PC-3 (cell line): ENCODE results near the gene ULK3. TPM values are rescaled to one million over a fixed set of nuclear protein-coding genes. Genes with fewer than 3 reads are reported as not detected.
A peak's percentile ranks its signal among the peaks of the same experiment; 100 is the strongest.

Source experiments
- ATAC-seq: fragments of 200-7000 bp; cut with Tn5 transposase; 2 replicates; pipeline ENCODE4 v1.9.1; 2020; ENCODE audit warnings: mild to moderate bottlenecking, moderate library complexity
- BruUV-seq: library from RNA; stranded (reverse); fragments of 400-500 nt; replicated peaks from 2 replicates; lab custom pipeline; 2021; lab: Mats Ljungman, UMichigan
- CTCF ChIA-PET: fragments of 300-600 bp; sonication (Branson Sonifier 250); formaldehyde crosslinking; loops from one replicate; lab custom pipeline; 2022; ENCODE audit warnings: antibody characterized with exemption; lab: Charles Lee
- POLR2A ChIA-PET: fragments of 300-600 bp; sonication (Branson Sonifier 250); formaldehyde crosslinking; loops from one replicate; lab custom pipeline; 2022; ENCODE audit warnings: antibody characterized with exemption; ENCODE audit not compliant: unreplicated experiment; lab: Charles Lee
- DNase-seq: peaks from one replicate; pipeline ENCODE4 v3.0.0-alpha.2; 2015
- H2AFZ ChIP-seq: fragments of 300-600 bp; sonication (generic); 2 replicates; pipeline ENCODE4 v1.6.0; 2016; ENCODE audit warnings: antibody characterized with exemption, low read length
- H3F3A ChIP-seq: fragments of 300-600 bp; sonication (generic); one replicate; pipeline ENCODE4 v1.6.0; 2017; ENCODE audit warnings: antibody characterized with exemption, low read length, control low read depth, mild to moderate bottlenecking; ENCODE audit not compliant: unreplicated experiment
- H3K27ac ChIP-seq: fragments of 300-600 bp; sonication (generic); 2 replicates; pipeline ENCODE4 v1.5.1; 2016; ENCODE audit warnings: mild to moderate bottlenecking, low read length
- H3K27me3 ChIP-seq: fragments of 300-600 bp; sonication (generic); 2 replicates; pipeline ENCODE4 v1.6.1; 2016; ENCODE audit warnings: low read length, mixed read lengths
- H3K36me3 ChIP-seq: fragments of 300-600 bp; sonication (generic); 2 replicates; pipeline ENCODE4 v1.6.1; 2016; ENCODE audit warnings: low read depth, mixed run types, low read length, mixed read lengths
- H3K4me1 ChIP-seq: fragments of 300-600 bp; sonication (generic); 2 replicates; pipeline ENCODE4 v1.5.1; 2016; ENCODE audit warnings: low read length; ENCODE audit not compliant: insufficient read depth
- H3K4me2 ChIP-seq: fragments of 300-600 bp; sonication (generic); 2 replicates; pipeline ENCODE4 v1.6.0; 2016; ENCODE audit warnings: low read length
- H3K4me3 ChIP-seq: fragments of 300-600 bp; sonication (generic); 2 replicates; pipeline ENCODE4 v1.5.1; 2016; ENCODE audit warnings: mild to moderate bottlenecking, low read length, mixed read lengths
- H3K79me2 ChIP-seq: fragments of 300-600 bp; sonication (generic); 2 replicates; pipeline ENCODE4 v1.6.1; 2017; ENCODE audit warnings: low read length, mixed read lengths
- H3K9ac ChIP-seq: fragments of 300-600 bp; sonication (generic); 2 replicates; pipeline ENCODE4 v1.6.0; 2016; ENCODE audit warnings: mild to moderate bottlenecking, low read length
- H3K9me2 ChIP-seq: fragments of 300-600 bp; sonication (generic); replicated peaks from 2 replicates; pipeline ENCODE4 v1.6.1; 2016; ENCODE audit warnings: mixed run types, low read length, mixed read lengths
- H3K9me3 ChIP-seq: fragments of 300-600 bp; sonication (generic); 2 replicates; pipeline ENCODE4 v1.6.1; 2016; ENCODE audit warnings: low read length, mixed read lengths
- H4K20me1 ChIP-seq: fragments of 300-600 bp; sonication (generic); 2 replicates; pipeline ENCODE4 v1.6.1; 2016; ENCODE audit warnings: low read length, mixed read lengths
- CTCF ChIP-seq: fragments of 300-600 bp; sonication (generic); conservative IDR thresholded peaks from 2 replicates; pipeline ENCODE4 v1.5.1; 2017; ENCODE audit warnings: antibody characterized with exemption, low read depth, mild to moderate bottlenecking, low read length
- EZH2 ChIP-seq: fragments of 300-600 bp; sonication (generic); IDR thresholded peaks from one replicate; pipeline ENCODE4 v1.6.1; 2017; ENCODE audit warnings: antibody characterized with exemption, mild to moderate bottlenecking, low read length; ENCODE audit not compliant: unreplicated experiment
- EZH2phosphoT487 ChIP-seq: fragments of 300-600 bp; sonication (generic); IDR thresholded peaks from 2 replicates; pipeline ENCODE4 v1.6.1; 2018; ENCODE audit warnings: mild to moderate bottlenecking, antibody characterized with exemption, low read length, borderline replicate concordance
- intact Hi-C: fragments of 100-400 bp; cut with micrococcal nuclease; formaldehyde crosslinking; loops from 2 replicates; pipeline ENCODE4 v1.9.0; 2023
- total RNA-seq: library from RNA; depleted of rRNA; stranded (reverse); fragments of >200 nt; gene quantifications from 2 replicates; pipeline ENCODE4 v1.2.3, GENCODE V29; 2014

ULK3 gene
- total RNA-seq, 1 experiment from 2014 or later = 20.3 TPM

GRCh38 chr15:74815961-74816360 is 27.0 kb downstream of the ULK3 start:
- Histone ChIP-seq H3K9me3 (no peaks in the 10 kb centered on the region), H2AFZ (no peak overlapping the region), H3K27me3 (no peaks in the 10 kb centered on the region), H3K9me2 (no peaks in the 10 kb centered on the region), H3K36me3 (no peaks in the 10 kb centered on the region), H3K4me1 (peaks cover 34% of the 10 kb centered on the region), H3K9ac (no peak overlapping the region), H3K4me2 (no peak overlapping the region), H3K4me3 (no peak overlapping the region), H3K27ac (no peak overlapping the region), H3K79me2 (no peaks in the 10 kb centered on the region), H3F3A (no peaks in the 10 kb centered on the region), H4K20me1 (no peaks in the 10 kb centered on the region)
- intact Hi-C loops = no loop called here
- TF ChIP-seq EZH2 (no peak), EZH2phosphoT487 (no peak), CTCF (no peak)
- CTCF ChIA-PET = no interaction called here
- DNase-seq (no peak), ATAC-seq (no peak)
- no TSS peak for BruUV-seq
- POLR2A ChIA-PET = no interaction called here

- intact Hi-C loops = no loop called here
- Histone ChIP-seq H3F3A (no peaks in the 10 kb centered on the region), H3K4me2 (0 out of 2 replicates have a peak overlapping the region, but pooled peaks have one; percentile 3), H3K9me3 (no peaks in the 10 kb centered on the region), H3K4me3 (no peak overlapping the region), H4K20me1 (no peaks in the 10 kb centered on the region), H3K36me3 (no peaks in the 10 kb centered on the region), H3K4me1 (peaks cover 34% of the 10 kb centered on the region), H3K27ac (no peak overlapping the region), H3K79me2 (no peaks in the 10 kb centered on the region), H3K9me2 (no peaks in the 10 kb centered on the region), H3K27me3 (no peaks in the 10 kb centered on the region), H3K9ac (no peak overlapping the region), H2AFZ (no peak overlapping the region)
- TF ChIP-seq EZH2phosphoT487 = no peak
- no peak for TF ChIP-seq EZH2
- no TSS peak for BruUV-seq
- CTCF ChIA-PET = no interaction called here
- DNase-seq (peak; percentile 59), ATAC-seq (no peak)
- POLR2A ChIA-PET = no interaction called here
These were observed 27.6 kb downstream of the ULK3 start for GRCh38 chr15:74815121-74815934.

- CTCF ChIA-PET = no interaction called here
- Histone ChIP-seq H3K9me2 (no peaks in the 10 kb centered on the region), H3K27me3 (no peaks in the 10 kb centered on the region), H4K20me1 (no peaks in the 10 kb centered on the region), H2AFZ (no peak within 1 kb of the TSS), H3K9me3 (no peaks in the 10 kb centered on the region), H3F3A (no peaks in the 10 kb centered on the region), H3K9ac (no peak within 1 kb of the TSS), H3K4me2 (no peak within 1 kb of the TSS), H3K79me2 (no peaks in the 10 kb centered on the region), H3K4me3 (no peak within 1 kb of the TSS), H3K4me1 (peaks cover 22% of the 10 kb centered on the region), H3K27ac (no peak within 1 kb of the TSS), H3K36me3 (no peaks in the 10 kb centered on the region)
- TF ChIP-seq EZH2phosphoT487 (no peak), CTCF (no peak), EZH2 (no peak)
- ATAC-seq (no peak), DNase-seq (no peak)
- intact Hi-C loops = no loop called here
- no TSS peak for BruUV-seq
- POLR2A ChIA-PET = no interaction called here
These were observed 30.4 kb downstream of the ULK3 start, which contains the start of gene LMAN1L for GRCh38 chr15:74812533-74812932. Gene LMAN1L, plus strand, starts transcription at chr15:74812835. Its CDS starts 20 bp downstream, at chr15:74812855.
